Esophagus squamous epithelium (tissue), 4 donors: ENCODE results near the gene LBHD1.

Experiments
- CTCF ChIP-seq, 6 experiments: fragments of 450-650 bp in 4 of 6; fragments of 200-600 bp in 2 of 6; sonication (generic) in 2 of 6; IDR thresholded peaks; one replicate each; pipeline ENCODE4 v1.5.1; 2016 to 2019; ENCODE audit warnings: antibody characterized with exemption in 6 of 6, mild to moderate bottlenecking in 4 of 6, moderate library complexity in 4 of 6
- POLR2A ChIP-seq, 4 donors: fragments of 450-650 bp; IDR thresholded peaks; one replicate each; pipeline ENCODE4 v1.6.1; 2017; ENCODE audit warnings: antibody characterized with exemption in 4 of 4, mild to moderate bottlenecking in 4 of 4, moderate library complexity in 3 of 4

GRCh38 chr11:62716206-62716605 is 44.1 kb upstream of the LBHD1 start:
- TF ChIP-seq CTCF (IDR thresholded peaks at IDR 0.05): no peak
- no peak for TF ChIP-seq POLR2A (IDR thresholded peaks at IDR 0.05)
